SK-N-SH treated with all-trans-retinoic acid at 6 μM for 48 hours (cell line): ENCODE data around the gene CNTN1.

Source experiments
- CREB5 ChIP-seq: fragments of 250-450 bp; sonication (Bioruptor Pico); IDR thresholded peaks from 2 replicates; pipeline ENCODE4 v1.5.1; 2020; ENCODE audit warnings: low read depth, mild to moderate bottlenecking, moderate library complexity
- POU6F1 ChIP-seq: fragments of 250-450 bp; sonication (Bioruptor Pico); IDR thresholded peaks from 2 replicates; pipeline ENCODE4 v1.8.0; 2021; ENCODE audit warnings: low read depth, mild to moderate bottlenecking, moderate library complexity, borderline replicate concordance
- RARB ChIP-seq: fragments of 250-450 bp; sonication (Bioruptor Pico); IDR thresholded peaks from 2 replicates; pipeline ENCODE4 v1.8.0; 2021; ENCODE audit warnings: mild to moderate bottlenecking, moderate library complexity
- ZC3H10 ChIP-seq: fragments of 250-450 bp; sonication (Bioruptor Pico); IDR thresholded peaks from 2 replicates; pipeline ENCODE4 v1.5.1; 2021; ENCODE audit warnings: mild to moderate bottlenecking, moderate library complexity

- TF ChIP-seq ZC3H10 (CRISPR knock-in tag) (no peak), POU6F1 (CRISPR knock-in tag) (no peak), RARB (CRISPR knock-in tag) (no peak), CREB5 (CRISPR knock-in tag) (no peak)
Measured at GRCh38 chr12:40775661-40776060, 83.4 kb downstream of the CNTN1 start.
